Fibroblast of mammary gland (primary cell): ENCODE results near the gene ASPHD1.
A peak's percentile ranks its signal among the peaks of the same experiment; 100 is the strongest.

Experiments used
- DNase-seq: peaks from one replicate; pipeline ENCODE4 v3.0.0-alpha.2; 2010; ENCODE audit warnings: low read depth
- H3K4me3 ChIP-seq: 2 replicates; pipeline ENCODE4 v1.5.1; 2011; ENCODE audit warnings: low read depth, mild to moderate bottlenecking, low read length, moderate library complexity; ENCODE audit not compliant: control insufficient read depth
- TF ChIP-seq, protein P1 (sequence below): conservative IDR thresholded peaks from 2 replicates; pipeline ENCODE4 v1.5.1; 2011; ENCODE audit warnings: low read depth, low read length, inconsistent platforms; ENCODE audit not compliant: control insufficient read depth, insufficient read depth

The ASPHD1 gene, protein sequence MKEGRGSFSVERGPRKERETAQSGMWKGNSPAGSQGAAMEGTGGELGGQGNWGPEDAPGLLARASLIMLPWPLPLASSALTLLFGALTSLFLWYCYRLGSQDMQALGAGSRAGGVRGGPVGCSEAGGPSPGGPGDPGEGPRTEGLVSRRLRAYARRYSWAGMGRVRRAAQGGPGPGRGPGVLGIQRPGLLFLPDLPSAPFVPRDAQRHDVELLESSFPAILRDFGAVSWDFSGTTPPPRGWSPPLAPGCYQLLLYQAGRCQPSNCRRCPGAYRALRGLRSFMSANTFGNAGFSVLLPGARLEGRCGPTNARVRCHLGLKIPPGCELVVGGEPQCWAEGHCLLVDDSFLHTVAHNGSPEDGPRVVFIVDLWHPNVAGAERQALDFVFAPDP

DNA sequence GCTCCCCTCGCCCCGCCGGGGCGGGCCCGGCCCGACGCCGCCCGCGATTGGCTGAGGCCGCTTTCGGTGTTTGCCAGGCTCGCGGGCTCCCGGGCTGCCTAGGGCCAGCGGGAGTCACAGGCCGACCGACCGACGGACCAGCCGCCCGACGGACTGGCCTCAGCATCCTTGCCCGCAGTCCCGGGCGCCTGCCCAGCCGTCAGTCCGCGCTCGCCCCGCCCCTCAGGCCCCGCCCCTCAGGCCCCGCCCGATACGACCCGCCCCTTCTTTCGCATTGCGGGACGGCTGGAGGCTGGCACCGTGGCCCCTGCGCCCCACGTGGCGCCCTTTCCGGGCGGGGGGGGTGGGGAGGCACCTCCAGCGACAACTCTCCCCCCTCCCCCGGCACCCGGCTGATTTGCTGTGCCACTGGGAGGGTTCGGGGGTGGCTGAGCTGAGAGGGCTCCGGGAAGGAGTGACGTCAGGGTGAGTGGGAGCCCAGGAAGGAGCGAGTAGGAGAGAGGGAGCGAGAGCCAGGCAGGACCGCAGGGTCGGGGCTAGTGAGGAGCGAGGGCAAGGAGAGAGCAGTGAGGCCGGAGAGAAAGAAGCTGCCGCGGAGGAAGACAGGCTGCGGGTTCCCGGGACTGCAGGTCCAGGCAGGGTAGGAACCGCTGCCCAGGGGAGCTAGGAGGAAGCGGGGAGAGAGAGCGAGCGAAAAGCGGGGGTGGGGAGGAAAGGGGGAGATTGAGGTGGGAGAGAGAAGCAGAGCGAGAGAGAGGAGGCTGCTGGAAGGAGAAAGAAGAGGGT is at the start of gene ASPHD1:
TSS of gene ASPHD1 (plus strand) at position 387 of the 786 bp plus-strand sequence. CDS start 484 bp downstream, outside the sequence.
- TF ChIP-seq, protein P1, sequence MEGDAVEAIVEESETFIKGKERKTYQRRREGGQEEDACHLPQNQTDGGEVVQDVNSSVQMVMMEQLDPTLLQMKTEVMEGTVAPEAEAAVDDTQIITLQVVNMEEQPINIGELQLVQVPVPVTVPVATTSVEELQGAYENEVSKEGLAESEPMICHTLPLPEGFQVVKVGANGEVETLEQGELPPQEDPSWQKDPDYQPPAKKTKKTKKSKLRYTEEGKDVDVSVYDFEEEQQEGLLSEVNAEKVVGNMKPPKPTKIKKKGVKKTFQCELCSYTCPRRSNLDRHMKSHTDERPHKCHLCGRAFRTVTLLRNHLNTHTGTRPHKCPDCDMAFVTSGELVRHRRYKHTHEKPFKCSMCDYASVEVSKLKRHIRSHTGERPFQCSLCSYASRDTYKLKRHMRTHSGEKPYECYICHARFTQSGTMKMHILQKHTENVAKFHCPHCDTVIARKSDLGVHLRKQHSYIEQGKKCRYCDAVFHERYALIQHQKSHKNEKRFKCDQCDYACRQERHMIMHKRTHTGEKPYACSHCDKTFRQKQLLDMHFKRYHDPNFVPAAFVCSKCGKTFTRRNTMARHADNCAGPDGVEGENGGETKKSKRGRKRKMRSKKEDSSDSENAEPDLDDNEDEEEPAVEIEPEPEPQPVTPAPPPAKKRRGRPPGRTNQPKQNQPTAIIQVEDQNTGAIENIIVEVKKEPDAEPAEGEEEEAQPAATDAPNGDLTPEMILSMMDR = no peak
- H3K4me3 ChIP-seq = peak within 1 kb of the TSS; percentile 61
- DNase-seq = peak; percentile 86

DNA sequence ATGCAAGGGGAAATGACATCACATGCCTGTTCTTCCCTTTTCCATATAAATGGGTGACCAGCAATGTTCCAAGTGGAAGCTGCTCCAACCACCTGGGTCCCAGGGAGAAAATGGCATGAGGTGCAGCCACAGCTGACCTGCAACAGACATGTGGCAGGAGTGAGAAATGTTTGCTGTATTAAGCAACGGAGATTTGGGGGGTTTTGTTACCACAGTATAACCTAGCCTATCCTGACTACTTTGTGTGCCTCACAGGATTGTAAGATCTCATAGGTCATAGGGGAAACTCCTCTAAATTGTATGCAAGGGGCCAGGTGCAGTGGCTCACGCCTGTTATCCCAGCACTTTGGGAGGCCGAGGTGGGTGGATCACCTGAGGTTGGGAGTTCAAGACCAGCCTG is 49.3 kb upstream of the ASPHD1 start:
- TF ChIP-seq, protein P1 = no peak
- H3K4me3 ChIP-seq = no peak overlapping the region
- no peak for DNase-seq

DNA sequence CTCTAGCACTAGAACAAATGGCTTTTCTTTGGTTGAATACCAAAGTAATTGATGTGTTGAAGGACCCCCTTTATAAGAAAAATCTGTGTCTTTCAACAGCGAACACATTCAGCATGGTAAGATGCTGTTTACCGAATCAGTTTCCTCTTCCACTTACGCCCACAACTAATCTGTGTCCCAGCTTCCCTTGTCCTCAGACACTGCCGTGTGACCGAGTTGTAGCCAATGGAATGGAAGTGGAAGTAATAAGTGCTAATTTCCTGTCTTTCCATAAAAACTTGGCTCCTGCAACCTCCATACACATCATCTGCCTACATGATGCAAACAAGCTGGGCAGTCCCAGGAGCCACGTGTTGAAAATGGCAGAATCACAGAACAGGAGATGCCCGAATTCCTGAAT is 47.6 kb upstream of the ASPHD1 start:
- peak; percentile 91 for DNase-seq
- no peak overlapping the region for H3K4me3 ChIP-seq
- TF ChIP-seq, protein P1 = no peak

DNA sequence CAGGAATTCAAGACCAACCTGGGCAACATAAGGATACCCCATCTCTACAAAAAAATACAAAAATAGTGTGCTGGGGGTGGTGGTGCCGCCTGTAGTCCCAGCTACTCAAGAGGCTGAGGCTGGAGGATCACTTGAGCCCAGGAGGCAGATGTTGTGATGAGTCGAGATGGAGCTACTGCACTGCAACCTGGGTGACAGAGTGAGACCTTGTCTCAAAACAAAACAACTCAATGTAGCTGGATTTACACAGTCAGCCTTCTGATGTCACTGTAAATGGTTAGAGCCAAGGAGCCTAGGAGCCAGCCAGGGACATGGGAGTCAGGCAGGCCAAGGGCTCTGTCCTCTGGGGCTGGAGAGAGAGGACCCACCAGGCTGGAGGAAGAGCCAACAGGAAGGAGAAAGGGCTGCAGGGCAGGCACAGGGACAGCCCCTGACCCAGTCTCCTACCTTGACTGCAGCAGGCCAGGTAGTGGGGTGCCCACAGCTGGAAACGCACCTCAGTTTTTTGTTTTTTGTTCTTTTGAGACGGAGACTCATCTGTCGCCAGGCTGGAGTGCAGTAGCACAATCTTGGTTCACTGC is 45.7 kb upstream of the ASPHD1 start:
- DNase-seq = no peak
- TF ChIP-seq, protein P1 = no peak
- no peak overlapping the region for H3K4me3 ChIP-seq

DNA sequence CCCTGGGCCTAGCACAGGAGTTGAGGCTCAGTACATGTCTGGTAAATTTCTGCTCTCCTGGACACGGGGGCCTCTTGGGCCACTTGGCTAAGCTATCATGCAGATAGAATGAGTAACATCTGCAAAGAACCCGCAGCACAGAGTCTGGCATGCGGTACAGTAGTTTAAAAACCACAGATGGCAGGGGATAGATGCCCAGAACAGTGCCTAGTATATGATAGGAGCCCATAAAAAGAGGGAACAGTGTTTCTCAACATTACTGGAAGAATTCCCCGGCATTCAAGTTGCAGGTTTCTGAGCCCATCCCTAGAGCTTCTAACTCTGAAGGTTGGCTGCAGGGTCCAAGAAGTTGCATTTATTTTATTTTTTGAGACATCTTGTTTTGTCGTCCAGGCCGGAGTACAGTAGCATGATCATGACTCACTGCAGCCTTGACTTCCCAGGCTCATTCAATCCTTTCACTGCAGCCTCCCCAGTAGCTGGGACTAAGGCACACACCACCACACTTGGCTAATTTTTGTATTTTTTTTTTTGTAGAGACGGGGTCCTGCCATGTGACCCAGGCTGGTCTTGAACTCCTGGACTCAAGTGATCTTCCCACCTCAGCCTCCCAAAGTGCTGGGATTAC is 43.0 kb upstream of the ASPHD1 start:
- DNase-seq = peak; percentile 89
- no peak overlapping the region for H3K4me3 ChIP-seq
- TF ChIP-seq, protein P1 = no peak

DNA sequence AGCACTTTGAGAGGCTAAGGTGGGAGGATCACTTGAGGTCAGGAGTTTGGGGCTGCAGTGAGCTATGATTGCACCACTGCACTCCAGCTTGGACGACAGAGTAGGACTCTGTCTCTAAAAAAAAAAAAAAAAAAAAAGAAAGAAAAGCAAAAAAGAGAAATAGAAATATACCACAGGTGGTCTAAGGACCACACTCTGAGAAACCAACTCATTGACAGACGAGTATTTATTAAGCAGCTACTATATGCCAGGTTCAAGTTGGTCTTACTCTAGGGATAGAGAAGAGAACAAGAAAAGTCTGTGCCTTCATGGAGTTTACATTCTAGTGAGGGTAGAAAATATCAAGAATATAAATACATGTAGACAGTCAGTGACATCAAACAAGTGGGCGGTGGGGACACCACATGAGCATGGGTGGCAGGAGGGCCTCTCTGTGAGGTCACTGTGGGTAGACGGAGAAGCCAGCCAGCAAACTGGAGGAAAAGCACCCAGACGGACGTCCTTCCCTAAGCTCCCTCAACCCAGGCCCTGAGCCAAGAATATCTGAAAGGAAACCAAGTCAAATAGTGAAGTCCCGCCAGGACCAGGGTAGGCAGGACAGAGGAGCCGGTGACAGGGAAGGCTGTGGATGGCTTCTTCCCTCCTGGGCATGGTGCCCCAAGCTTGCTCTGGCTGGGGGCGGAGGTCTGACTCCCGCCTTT is 42.0 kb upstream of the ASPHD1 start:
- H3K4me3 ChIP-seq = no peak overlapping the region
- DNase-seq = no peak
- TF ChIP-seq, protein P1 = no peak
